ENCODE data around the gene INCA1.

Gene INCA1

DNA sequence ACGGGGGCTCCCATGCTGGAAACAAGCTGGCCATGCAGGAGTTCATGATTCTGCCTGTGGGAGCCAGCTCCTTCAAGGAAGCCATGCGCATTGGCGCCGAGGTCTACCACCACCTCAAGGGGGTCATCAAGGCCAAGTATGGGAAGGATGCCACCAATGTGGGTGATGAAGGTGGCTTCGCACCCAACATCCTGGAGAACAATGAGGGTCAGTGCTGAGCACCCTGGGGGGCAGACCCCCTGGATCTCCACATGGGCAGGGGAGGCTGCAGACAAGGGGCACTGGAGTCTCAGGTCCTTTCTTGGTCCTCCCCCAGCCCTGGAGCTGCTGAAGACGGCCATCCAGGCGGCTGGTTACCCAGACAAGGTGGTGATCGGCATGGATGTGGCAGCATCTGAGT lies 42.2 kb downstream of the INCA1 start:
- TF ChIP-seq, protein P1, sequence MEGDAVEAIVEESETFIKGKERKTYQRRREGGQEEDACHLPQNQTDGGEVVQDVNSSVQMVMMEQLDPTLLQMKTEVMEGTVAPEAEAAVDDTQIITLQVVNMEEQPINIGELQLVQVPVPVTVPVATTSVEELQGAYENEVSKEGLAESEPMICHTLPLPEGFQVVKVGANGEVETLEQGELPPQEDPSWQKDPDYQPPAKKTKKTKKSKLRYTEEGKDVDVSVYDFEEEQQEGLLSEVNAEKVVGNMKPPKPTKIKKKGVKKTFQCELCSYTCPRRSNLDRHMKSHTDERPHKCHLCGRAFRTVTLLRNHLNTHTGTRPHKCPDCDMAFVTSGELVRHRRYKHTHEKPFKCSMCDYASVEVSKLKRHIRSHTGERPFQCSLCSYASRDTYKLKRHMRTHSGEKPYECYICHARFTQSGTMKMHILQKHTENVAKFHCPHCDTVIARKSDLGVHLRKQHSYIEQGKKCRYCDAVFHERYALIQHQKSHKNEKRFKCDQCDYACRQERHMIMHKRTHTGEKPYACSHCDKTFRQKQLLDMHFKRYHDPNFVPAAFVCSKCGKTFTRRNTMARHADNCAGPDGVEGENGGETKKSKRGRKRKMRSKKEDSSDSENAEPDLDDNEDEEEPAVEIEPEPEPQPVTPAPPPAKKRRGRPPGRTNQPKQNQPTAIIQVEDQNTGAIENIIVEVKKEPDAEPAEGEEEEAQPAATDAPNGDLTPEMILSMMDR (conservative IDR thresholded peaks at IDR 0.05; ENCODE audit: low read length): no peak
- no peak overlapping the region for H3K4me3 ChIP-seq (ENCODE audit: low read length)
- DNase-seq (ENCODE audit: low read depth): no peak

DNA sequence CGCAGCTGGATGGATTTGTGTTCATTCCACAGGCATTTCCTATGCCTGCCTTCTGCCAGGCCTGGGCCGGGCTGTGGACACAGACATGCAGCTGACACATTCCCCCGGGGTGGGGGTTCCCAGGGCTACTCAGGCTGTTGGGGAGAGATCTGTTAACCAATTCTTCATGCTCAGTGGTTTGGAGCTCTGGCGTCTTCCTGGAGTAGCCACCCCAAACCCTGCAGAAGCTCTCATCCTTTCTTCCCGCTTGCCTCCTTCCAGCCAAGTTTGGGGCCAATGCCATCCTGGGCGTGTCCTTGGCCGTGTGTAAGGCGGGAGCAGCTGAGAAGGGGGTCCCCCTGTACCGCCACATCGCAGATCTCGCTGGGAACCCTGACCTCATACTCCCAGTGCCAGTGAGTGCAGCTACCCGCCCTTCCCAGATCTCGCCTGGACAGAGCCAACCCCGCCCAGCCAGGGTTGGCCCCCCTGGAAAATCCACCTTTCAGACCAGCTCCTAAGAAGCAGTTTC lies 43.8 kb downstream of the INCA1 start:
- TF ChIP-seq, protein P1 (conservative IDR thresholded peaks at IDR 0.05; ENCODE audit: low read length): no peak
- DNase-seq (ENCODE audit: low read depth): peak; percentile 88
- peak overlapping the region; percentile 20 for H3K4me3 ChIP-seq (ENCODE audit: low read length)

DNA sequence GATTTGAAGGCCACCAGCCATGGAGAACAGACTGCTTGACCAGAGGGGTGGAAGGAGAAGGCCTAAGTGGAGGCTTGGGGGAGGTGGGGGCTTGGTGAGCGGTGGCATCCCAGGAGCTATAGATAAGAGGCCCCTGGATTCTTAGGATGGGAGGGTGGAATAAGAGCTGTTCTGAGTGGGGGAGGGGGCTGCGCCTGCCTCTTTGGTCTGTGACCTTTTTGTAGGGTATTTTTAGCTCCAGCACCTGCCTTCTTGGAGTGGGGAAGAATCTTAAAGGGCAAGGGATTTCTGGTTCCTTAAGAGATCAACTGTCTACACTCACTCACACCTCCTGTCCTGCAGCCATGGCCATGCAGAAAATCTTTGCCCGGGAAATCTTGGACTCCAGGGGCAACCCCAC lies 45.8 kb downstream of the INCA1 start:
- H3K4me3 ChIP-seq (ENCODE audit: low read length): no peak overlapping the region
- TF ChIP-seq, protein P1 (conservative IDR thresholded peaks at IDR 0.05; ENCODE audit: low read length): no peak
- no peak for DNase-seq (ENCODE audit: low read depth)

GRCh38 chr17:4950746-4951204 lies 46.5 kb downstream of the INCA1 start, which contains the start of gene ENO3:
Gene ENO3, plus strand, starts transcription at chr17:4951119. Its CDS starts 711 bp downstream, at chr17:4951830.
- H3K4me3 ChIP-seq (ENCODE audit: low read length): peak within 1 kb of the TSS; percentile 54
- no peak for DNase-seq (ENCODE audit: low read depth)
- TF ChIP-seq, protein P1 (conservative IDR thresholded peaks at IDR 0.05; ENCODE audit: low read length): no peak

GRCh38 chr17:4950075-4950745 lies 47.1 kb downstream of the INCA1 start:
- no peak for DNase-seq (ENCODE audit: low read depth)
- TF ChIP-seq, protein P1 (conservative IDR thresholded peaks at IDR 0.05; ENCODE audit: low read length): no peak
- peak overlapping the region; percentile 54 for H3K4me3 ChIP-seq (ENCODE audit: low read length)

GRCh38 chr17:4949321-4950074 lies 47.8 kb downstream of the INCA1 start:
- DNase-seq (ENCODE audit: low read depth): peak; percentile 65
- peak overlapping the region; percentile 72 for H3K4me3 ChIP-seq (ENCODE audit: low read length)
- TF ChIP-seq, protein P1 (conservative IDR thresholded peaks at IDR 0.05; ENCODE audit: low read length): no peak
